ENCODE results near the gene AOAH. TPM values are rescaled to one million over a fixed set of nuclear protein-coding genes. Genes with fewer than 3 reads are reported as not detected.

Gene AOAH
- total and polyA plus RNA-seq, 2 donors (not counting 3 experiments of a cell fraction or from before 2014, with no cell fraction given), result not detected

DNA sequence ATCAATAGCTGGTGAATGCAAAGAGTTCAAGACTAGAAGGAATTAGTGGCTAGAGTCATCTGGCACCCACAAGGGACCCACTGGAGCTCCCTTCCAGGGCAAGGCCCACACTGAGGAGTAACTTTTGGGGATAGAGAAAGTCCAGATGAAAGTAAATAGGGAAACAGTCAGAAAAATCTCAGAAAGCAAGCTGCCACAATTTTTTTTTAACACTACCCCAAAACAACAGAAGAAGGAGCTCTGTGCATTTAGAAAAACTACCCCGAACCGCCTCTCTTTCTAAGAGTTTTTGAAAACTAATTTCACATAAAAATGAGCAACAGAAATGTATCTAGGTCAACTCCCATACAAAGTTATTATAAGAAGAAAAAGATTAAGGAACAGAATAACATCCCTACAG lies 42.2 kb downstream of the AOAH start:
- Histone ChIP-seq H2AFZ (ENCODE audit: low read depth, low read length) (no peak overlapping the region), H4K20me1 (replicated peaks; ENCODE audit: control insufficient read depth, extremely low read depth, insufficient read depth, low read length) (no peaks in the 10 kb centered on the region), H3K9me3 (replicated peaks; ENCODE audit: control insufficient read depth, insufficient read depth, low read length) (no peaks in the 10 kb centered on the region), H3K79me2 (ENCODE audit: control insufficient read depth, insufficient read depth, low read length) (no peaks in the 10 kb centered on the region), H3K4me1 (ENCODE audit: control insufficient read depth, extremely low read depth, insufficient read depth, low read length) (peaks cover 9% of the 10 kb centered on the region), H3K27ac (ENCODE audit: insufficient read depth, low read depth, low read length) (no peak overlapping the region), H3K4me3 (replicated peaks in 1 of 3; ENCODE audit: insufficient read depth in 1 of 3, low read depth in 1 of 3, low read length in 3 of 3) (no peak overlapping the region), H3K36me3 (ENCODE audit: control insufficient read depth in 2 of 2, extremely low read depth in 1 of 2, insufficient read depth in 2 of 2, low read length in 2 of 2) (no peaks in the 10 kb centered on the region), H3K27me3 (ENCODE audit: control insufficient read depth in 2 of 2, insufficient read depth in 2 of 2, low read length in 2 of 2) (no peaks in the 10 kb centered on the region), H3K9ac (replicated peaks; ENCODE audit: extremely low read depth, insufficient read depth, low read length) (no peak overlapping the region), H3K4me2 (ENCODE audit: insufficient read depth, low read length) (no peak overlapping the region), H3K9me1 (replicated peaks; ENCODE audit: control insufficient read depth, extremely low read depth, insufficient read depth, low read length) (no peaks in the 10 kb centered on the region)
- dilution Hi-C loops (cut with MboI; ENCODE audit: extremely low pct_ligation_motif_present, low sequenced_read_pairs), result no loop called here
- DNase-seq (ENCODE audit: low read depth, low spot score) (no peak), FAIRE-seq (no peak)
- no peak for TF ChIP-seq GATA2 (IDR thresholded peaks at IDR 0.05; ENCODE audit: insufficient read depth, insufficient read length, low read depth, low read length)
- TF ChIP-seq FOS (IDR thresholded peaks at IDR 0.05; ENCODE audit: borderline replicate concordance, insufficient read depth, low read length), result no peak
- TF ChIP-seq, protein P1, sequence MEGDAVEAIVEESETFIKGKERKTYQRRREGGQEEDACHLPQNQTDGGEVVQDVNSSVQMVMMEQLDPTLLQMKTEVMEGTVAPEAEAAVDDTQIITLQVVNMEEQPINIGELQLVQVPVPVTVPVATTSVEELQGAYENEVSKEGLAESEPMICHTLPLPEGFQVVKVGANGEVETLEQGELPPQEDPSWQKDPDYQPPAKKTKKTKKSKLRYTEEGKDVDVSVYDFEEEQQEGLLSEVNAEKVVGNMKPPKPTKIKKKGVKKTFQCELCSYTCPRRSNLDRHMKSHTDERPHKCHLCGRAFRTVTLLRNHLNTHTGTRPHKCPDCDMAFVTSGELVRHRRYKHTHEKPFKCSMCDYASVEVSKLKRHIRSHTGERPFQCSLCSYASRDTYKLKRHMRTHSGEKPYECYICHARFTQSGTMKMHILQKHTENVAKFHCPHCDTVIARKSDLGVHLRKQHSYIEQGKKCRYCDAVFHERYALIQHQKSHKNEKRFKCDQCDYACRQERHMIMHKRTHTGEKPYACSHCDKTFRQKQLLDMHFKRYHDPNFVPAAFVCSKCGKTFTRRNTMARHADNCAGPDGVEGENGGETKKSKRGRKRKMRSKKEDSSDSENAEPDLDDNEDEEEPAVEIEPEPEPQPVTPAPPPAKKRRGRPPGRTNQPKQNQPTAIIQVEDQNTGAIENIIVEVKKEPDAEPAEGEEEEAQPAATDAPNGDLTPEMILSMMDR (IDR thresholded peaks at IDR 0.05; ENCODE audit: extremely low read depth in 1 of 2, insufficient read depth in 1 of 2, low read depth in 1 of 2, low read length in 2 of 2), result no peak
- TF ChIP-seq, protein P2, sequence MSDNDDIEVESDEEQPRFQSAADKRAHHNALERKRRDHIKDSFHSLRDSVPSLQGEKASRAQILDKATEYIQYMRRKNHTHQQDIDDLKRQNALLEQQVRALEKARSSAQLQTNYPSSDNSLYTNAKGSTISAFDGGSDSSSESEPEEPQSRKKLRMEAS (IDR thresholded peaks at IDR 0.05; ENCODE audit: insufficient read depth, insufficient read length), result no peak
- CTCF ChIA-PET, result interaction anchor here (1.7 to 6.0 kb wide), 2 partner anchors 12 to 500 kb away, joined by 6 to 40 read pairs; no protein-coding TSS in a partner anchor
- intact Hi-C loops (cut with micrococcal nuclease), result no loop called here
- no TSS peak for BruUV-seq (replicated peaks)
- POLR2A ChIA-PET, result no interaction called here

Measured in endothelial cell of umbilical vein (primary cell).